ENCODE results near the gene DDA1.

DDA1 gene

GRCh38 chr19:17336872-17337674 lies 27.7 kb downstream of the DDA1 start, which contains the start of gene GTPBP3:
Gene GTPBP3 (plus strand): TSS chr19:17337553. CDS start chr19:17337612, 59 bp downstream.
- Histone ChIP-seq H3K4me1 (ENCODE audit: control insufficient read depth, insufficient read depth, low read length) (peaks cover 8% of the 10 kb centered on the region), H3K36me3 (ENCODE audit: control insufficient read depth in 2 of 2, insufficient read depth in 1 of 2, low read length in 2 of 2) (peaks cover 0 to 38% of the 10 kb centered on the region in 2 experiments; a peak in 2 of 3 replicates), H3K27ac (ENCODE audit: extremely low read depth, low read depth, low read length) (peak within 1 kb of the TSS; percentile 63), H3K9me3 (ENCODE audit: control insufficient read depth, insufficient read depth, low read depth, low read length) (no peaks in the 10 kb centered on the region), H3K4me3 (ENCODE audit: low read depth, low read length) (peak within 1 kb of the TSS; percentile 74)
- ChIA-PET POLR2A (interaction anchor here (1.2 to 7.6 kb wide), 2 partner anchors 19 to 28 kb away, joined by 5 to 64 read pairs; partner anchors contain the start of gene DDA1), CTCF (interaction anchor here (0.6 to 1.6 kb wide), 5 partner anchors 24 to 160 kb away, joined by 3 to 5 read pairs (median 3); no protein-coding TSS in a partner anchor)
- TF ChIP-seq MZF1 (tag by site-specific recombination; IDR thresholded peaks at IDR 0.05; ENCODE audit: borderline replicate concordance): no peak; the same call in 1 of the 2 replicates
- peak; percentile 100 for TF ChIP-seq ZNF600 (tag by site-specific recombination; IDR thresholded peaks at IDR 0.05)
- peak; percentile 74; the same call in 1 of the 2 replicates for TF ChIP-seq ZNF146 (tag by site-specific recombination; IDR thresholded peaks at IDR 0.05)
- TF ChIP-seq ZNF157 (tag by site-specific recombination; IDR thresholded peaks at IDR 0.05): no peak; the same call in 1 of the 2 replicates
- TF ChIP-seq ZNF416 (tag by site-specific recombination; IDR thresholded peaks at IDR 0.05): no peak
- TF ChIP-seq ZNF624 (tag by site-specific recombination; IDR thresholded peaks at IDR 0.05): no peak
- no peak for TF ChIP-seq ZNF37A (tag by site-specific recombination; IDR thresholded peaks at IDR 0.05)
- TF ChIP-seq SP3 (tag by site-specific recombination; IDR thresholded peaks at IDR 0.05): peak; percentile 100
- TF ChIP-seq ZNF23 (tag by site-specific recombination; IDR thresholded peaks at IDR 0.05; ENCODE audit: borderline replicate concordance): no peak; the same call in 1 of the 2 replicates
- peak; percentile 76 for TF ChIP-seq ZNF664 (tag by site-specific recombination; IDR thresholded peaks at IDR 0.05)
- TF ChIP-seq HIC1 (tag by site-specific recombination; IDR thresholded peaks at IDR 0.05): peak; percentile 8; the same call in 1 of the 2 replicates
- peak; percentile 15; the same call in 1 of the 2 replicates for TF ChIP-seq ATF2 (tag by site-specific recombination; IDR thresholded peaks at IDR 0.05; ENCODE audit: low read depth)
- TF ChIP-seq ZNF610 (tag by site-specific recombination; IDR thresholded peaks at IDR 0.05; ENCODE audit: borderline replicate concordance): peak; percentile 20
- peak; percentile 44 for TF ChIP-seq ZNF449 (tag by site-specific recombination; IDR thresholded peaks at IDR 0.05)
- no peak for TF ChIP-seq ZNF214 (tag by site-specific recombination; IDR thresholded peaks at IDR 0.05; ENCODE audit: borderline replicate concordance)
- no peak for TF ChIP-seq ZNF155 (tag by site-specific recombination; IDR thresholded peaks at IDR 0.05)
- TF ChIP-seq REPIN1 (tag by site-specific recombination; IDR thresholded peaks at IDR 0.05; ENCODE audit: low read depth): peak; percentile 97; the same call in 1 of the 2 replicates
- TF ChIP-seq ZFP37 (tag by site-specific recombination; IDR thresholded peaks at IDR 0.05): peak; percentile 99
- TF ChIP-seq ZNF398 (tag by site-specific recombination; IDR thresholded peaks at IDR 0.05): peak; percentile 79; the same call in 1 of the 2 replicates
- TF ChIP-seq ZNF792 (tag by site-specific recombination; IDR thresholded peaks at IDR 0.05): 0 out of 2 replicates have a peak, but pooled peaks have one; percentile 18
- TF ChIP-seq ZNF658 (tag by site-specific recombination; IDR thresholded peaks at IDR 0.05): no peak; the same call in 1 of the 2 replicates
- peak; percentile 98 for TF ChIP-seq YY1 (tag by site-specific recombination; IDR thresholded peaks at IDR 0.05)
- TF ChIP-seq SP2 (tag by site-specific recombination; IDR thresholded peaks at IDR 0.05): peak; percentile 100
- TF ChIP-seq ZNF148 (tag by site-specific recombination; IDR thresholded peaks at IDR 0.05; ENCODE audit: borderline replicate concordance): peak; percentile 79
- peak; percentile 98 for TF ChIP-seq KLF9 (tag by site-specific recombination; IDR thresholded peaks at IDR 0.05; ENCODE audit: low read depth)
- peak; percentile 87 for TF ChIP-seq ZNF341 (tag by site-specific recombination; IDR thresholded peaks at IDR 0.05; ENCODE audit: low read depth)
- peak; percentile 91 for TF ChIP-seq ZBTB20 (tag by site-specific recombination; IDR thresholded peaks at IDR 0.05)
- no peak for TF ChIP-seq ZNF302 (tag by site-specific recombination; IDR thresholded peaks at IDR 0.05; ENCODE audit: low read depth)

Data from HEK293 (cell line).